Mammary epithelial cell (primary cell): Measurements from ENCODE around the gene SGF29.

Experiments used
- CTCF ChIP-seq, 2 donors: IDR thresholded peaks in 1 of 2; conservative IDR thresholded peaks in 1 of 2; 2 replicates each; pipeline ENCODE4 v1.5.1; 2011 to 2012; ENCODE audit warnings: inconsistent platforms in 2 of 2, low read length in 2 of 2, mild to moderate bottlenecking in 2 of 2, control low read depth in 1 of 2, low read depth in 1 of 2; ENCODE audit not compliant: insufficient read depth in 1 of 2; ENCODE audit errors: extremely low read depth in 1 of 2
- EZH2 ChIP-seq: IDR thresholded peaks from 2 replicates; pipeline ENCODE4 v1.6.1; 2012; ENCODE audit warnings: low read length, inconsistent platforms, borderline replicate concordance

- TF ChIP-seq CTCF (conservative IDR thresholded peaks at IDR 0.05 in 1 of 2, IDR thresholded peaks at IDR 0.05 in 1 of 2; ENCODE audit: extremely low read depth in 1 of 2, insufficient read depth in 1 of 2, low read depth in 1 of 2, low read length in 2 of 2) (no peak), EZH2 (no peak)
Measured at GRCh38 chr16:28591355-28591754, 37.6 kb downstream of the SGF29 start.
